Measurements from ENCODE around the gene DES. TPM values are rescaled to one million over a fixed set of nuclear protein-coding genes. Genes with fewer than 3 reads are reported as not detected.

The DES gene
- total and polyA plus RNA-seq, 2 of the 4 experiments (the other 2 are of a cell fraction), result 4.3 to 4.9 TPM

DNA sequence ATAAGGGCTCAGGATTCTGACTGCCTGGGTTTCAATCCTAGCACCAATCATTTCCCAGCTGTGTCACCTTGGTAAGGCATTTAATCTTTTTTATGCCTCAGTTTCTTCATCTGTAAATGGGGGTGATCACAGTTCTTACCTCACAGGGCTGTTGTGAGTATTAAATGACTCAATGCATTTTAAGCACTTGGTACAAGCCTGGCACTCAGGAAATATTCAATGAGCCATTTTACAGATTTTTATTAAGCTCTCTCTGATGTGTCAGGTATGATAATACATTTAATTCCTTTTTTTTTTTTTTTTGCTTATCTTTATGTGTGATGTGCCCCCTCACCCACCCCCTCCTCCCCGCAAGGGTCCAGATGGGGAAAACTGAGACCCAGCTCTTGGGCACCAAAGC is 28.5 kb downstream of the DES start:
- no peak for DNase-seq
- H3K4me2 ChIP-seq (ENCODE audit: low read depth, low read length), result no peak overlapping the region
- intact Hi-C loops (cut with micrococcal nuclease), result no loop called here

More for the DNA sequence above, 28.5 kb downstream of the DES start:
- H4K91ac ChIP-seq (ENCODE audit: insufficient read depth, low read depth, low read length), result no peak overlapping the region
- no peak overlapping the region for H3K23ac ChIP-seq (ENCODE audit: low read depth, low read length)
- no peak overlapping the region for H2AK9ac ChIP-seq (replicated peaks; ENCODE audit: low read depth, low read length, poor library complexity)
- WGBS, 2 experiments (ENCODE audit: extremely low coverage in 2 of 2, insufficient read length in 1 of 2), result no CpG with 5 or more reads among the region's 1 CpG
- no peak overlapping the region for H3K27ac ChIP-seq (ENCODE audit: insufficient read depth, low read length)
- dilution Hi-C loops (cut with HindIII; ENCODE audit: low sequenced_read_pairs, unreplicated experiment), result no loop called here
- no peaks in the 10 kb centered on the region for H3K27me3 ChIP-seq (ENCODE audit: control insufficient read depth, insufficient read depth, low read length)
- H2AK5ac ChIP-seq (ENCODE audit: low read depth, low read length), result no peak overlapping the region
- in situ Hi-C loops (cut with MboI; ENCODE audit: low sequenced_read_pairs), result no loop called here
- ChIA-PET CTCF (interaction anchor here (0.5 kb wide), 1 partner anchor 43 kb away, joined by 3 read pairs; no protein-coding TSS in a partner anchor), POLR2A (ENCODE audit: unreplicated experiment) (interaction anchor here (0.6 kb wide), 1 partner anchor 28 kb away, joined by 6 read pairs; no protein-coding TSS in a partner anchor)
- no TSS peak for BruUV-seq (replicated peaks)
- no peak overlapping the region for H2BK15ac ChIP-seq (ENCODE audit: low read depth, low read length)
- peaks cover 16% of the 10 kb centered on the region for H3K9me1 ChIP-seq (ENCODE audit: insufficient read depth, low read length)
- peaks cover 23 to 49% of the 10 kb centered on the region in 2 experiments for H3K79me1 ChIP-seq (ENCODE audit: low read depth in 1 of 2, low read length in 2 of 2)
- no peak overlapping the region for H2BK120ac ChIP-seq (ENCODE audit: low read depth, low read length)
- H3K9ac ChIP-seq (ENCODE audit: low read depth, low read length), result no peak overlapping the region
- peaks cover 26% of the 10 kb centered on the region for H3K4me1 ChIP-seq (ENCODE audit: control insufficient read depth, insufficient read depth, low read length)
- no peak overlapping the region for H3K4me3 ChIP-seq (ENCODE audit: insufficient read depth, low read depth, low read length)
- no peak overlapping the region for H3K14ac ChIP-seq (replicated peaks; ENCODE audit: low read depth, low read length)
- no peaks in the 10 kb centered on the region for H3K9me3 ChIP-seq (ENCODE audit: control insufficient read depth, insufficient read depth, low read length)
- H4K8ac ChIP-seq (ENCODE audit: low read depth in 2 of 2, low read length in 2 of 2), result no peak overlapping the region
- TF ChIP-seq CEBPB (IDR thresholded peaks at IDR 0.05; ENCODE audit: low read depth, low read length), result no peak
- TF ChIP-seq MXI1 (IDR thresholded peaks at IDR 0.05; ENCODE audit: borderline replicate concordance, low read depth, low read length), result no peak
- TF ChIP-seq, protein P1, sequence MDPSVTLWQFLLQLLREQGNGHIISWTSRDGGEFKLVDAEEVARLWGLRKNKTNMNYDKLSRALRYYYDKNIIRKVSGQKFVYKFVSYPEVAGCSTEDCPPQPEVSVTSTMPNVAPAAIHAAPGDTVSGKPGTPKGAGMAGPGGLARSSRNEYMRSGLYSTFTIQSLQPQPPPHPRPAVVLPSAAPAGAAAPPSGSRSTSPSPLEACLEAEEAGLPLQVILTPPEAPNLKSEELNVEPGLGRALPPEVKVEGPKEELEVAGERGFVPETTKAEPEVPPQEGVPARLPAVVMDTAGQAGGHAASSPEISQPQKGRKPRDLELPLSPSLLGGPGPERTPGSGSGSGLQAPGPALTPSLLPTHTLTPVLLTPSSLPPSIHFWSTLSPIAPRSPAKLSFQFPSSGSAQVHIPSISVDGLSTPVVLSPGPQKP (IDR thresholded peaks at IDR 0.05; ENCODE audit: borderline replicate concordance, low read depth, low read length), result no peak
- TF ChIP-seq CHD1 (IDR thresholded peaks at IDR 0.05; ENCODE audit: low read depth, low read length), result no peak
- TF ChIP-seq RCOR1 (IDR thresholded peaks at IDR 0.05; ENCODE audit: insufficient replicate concordance, low read length), result peak; percentile 10
- no peak overlapping the region for H3K18ac ChIP-seq (ENCODE audit: low read depth, low read length)
- H3K56ac ChIP-seq (ENCODE audit: extremely low read depth, insufficient read depth, low read length), result no peak overlapping the region
- H2AFZ ChIP-seq (replicated peaks; ENCODE audit: low read length, poor library complexity), result no peak overlapping the region
- H2BK20ac ChIP-seq (ENCODE audit: low read depth, low read length), result no peak overlapping the region
- H3K4ac ChIP-seq (ENCODE audit: low read depth, low read length), result no peak overlapping the region
- no peaks in the 10 kb centered on the region; the same call in 1 of the 2 replicates for H4K20me1 ChIP-seq (ENCODE audit: insufficient read depth, low read length)
- no peak overlapping the region for H4K5ac ChIP-seq (ENCODE audit: low read depth, low read length)
- H3K36me3 ChIP-seq (ENCODE audit: control insufficient read depth, insufficient read depth, low read length), result peaks cover 46% of the 10 kb centered on the region
- ATAC-seq (ENCODE audit: low read depth), result no peak
- no peak overlapping the region for H2BK5ac ChIP-seq (ENCODE audit: low read depth, low read length, poor library complexity, severe bottlenecking)
